ACC112 (cell line): ENCODE data around the gene SFXN5.

Experiments
- H2AFZ ChIP-seq: fragments of 200-600 bp; sonication (generic); one replicate; pipeline ENCODE4 v1.6.0; 2017; ENCODE audit warnings: antibody characterized with exemption, low read length; ENCODE audit not compliant: unreplicated experiment
- H3K27ac ChIP-seq: fragments of 200-600 bp; sonication (generic); 2 replicates; pipeline ENCODE4 v1.5.1; 2014; ENCODE audit warnings: low read depth, mild to moderate bottlenecking, antibody characterized with exemption, low read length, moderate library complexity
- H3K27me3 ChIP-seq: fragments of 200-600 bp; sonication (generic); 2 replicates; pipeline ENCODE4 v1.6.1; 2014; ENCODE audit warnings: mild to moderate bottlenecking, antibody characterized with exemption, low read length, moderate library complexity, mixed read lengths; ENCODE audit not compliant: insufficient read depth
- H3K36me3 ChIP-seq: fragments of 200-600 bp; sonication (generic); 2 replicates; pipeline ENCODE4 v1.6.1; 2016; ENCODE audit warnings: mild to moderate bottlenecking, antibody characterized with exemption, low read length, moderate library complexity, mixed read lengths; ENCODE audit not compliant: insufficient read depth
- H3K4me1 ChIP-seq: fragments of 200-600 bp; sonication (generic); one replicate; pipeline ENCODE4 v1.6.1; 2016; ENCODE audit warnings: low read length, mixed read lengths; ENCODE audit not compliant: insufficient read depth, unreplicated experiment, control insufficient read depth
- H3K4me3 ChIP-seq: fragments of 200-600 bp; sonication (generic); 2 replicates; pipeline ENCODE4 v1.5.1; 2014; ENCODE audit warnings: mild to moderate bottlenecking, low read depth, low read length
- H3K79me2 ChIP-seq: fragments of 200-600 bp; sonication (generic); one replicate; pipeline ENCODE4 v1.6.0; 2016; ENCODE audit warnings: low read length; ENCODE audit not compliant: control insufficient read depth, unreplicated experiment, insufficient read depth

Gene SFXN5

DNA sequence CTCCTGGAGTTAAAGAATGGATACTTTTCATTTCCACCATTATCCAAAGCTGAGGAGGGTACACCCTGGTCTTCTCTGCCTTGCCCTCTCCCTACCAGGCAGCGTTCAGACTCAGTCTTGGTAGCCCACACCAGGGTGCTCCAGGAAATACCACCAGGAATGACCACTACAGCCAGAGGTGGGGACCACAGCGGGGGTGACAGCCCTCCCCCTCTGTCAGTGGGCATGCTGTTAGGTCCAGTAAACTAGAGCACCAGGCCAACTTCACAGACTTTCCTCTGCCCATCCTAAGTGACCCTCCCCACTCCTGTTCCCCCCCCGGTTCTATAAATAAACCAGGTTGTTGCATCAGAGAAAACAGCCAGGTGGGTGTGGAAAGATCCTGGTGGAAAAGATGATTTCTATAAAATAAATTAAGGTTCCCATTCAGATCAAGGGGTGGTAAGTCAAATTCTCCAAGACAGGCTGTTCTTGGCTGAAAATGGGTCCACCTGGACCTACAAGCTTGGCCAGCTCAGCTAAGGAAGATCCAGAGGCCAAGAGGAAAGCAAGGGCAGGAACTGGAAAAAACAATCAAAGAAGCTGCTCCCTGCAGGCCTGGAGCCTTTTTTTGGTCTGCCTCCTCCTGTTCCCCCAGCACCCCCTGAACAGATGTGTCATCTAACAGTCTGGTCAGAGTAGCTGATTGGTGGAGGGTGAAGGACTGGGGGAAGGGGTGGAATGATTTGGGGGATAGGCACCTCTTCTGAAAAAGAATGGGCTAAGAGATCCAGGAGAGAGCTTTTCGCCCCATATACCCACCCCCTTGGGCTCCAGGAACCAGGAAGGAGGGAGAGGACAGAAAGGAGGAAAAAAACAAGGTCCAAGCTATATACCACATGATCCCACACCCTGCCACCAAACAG lies 38.9 kb upstream of the SFXN5 start:
- H2AFZ ChIP-seq = no peak overlapping the region
- peaks cover 50% of the 10 kb centered on the region for H3K4me1 ChIP-seq
- H3K79me2 ChIP-seq = peaks cover 72% of the 10 kb centered on the region
- H3K36me3 ChIP-seq = no peaks in the 10 kb centered on the region
- peak overlapping the region; percentile 96 for H3K4me3 ChIP-seq
- no peaks in the 10 kb centered on the region for H3K27me3 ChIP-seq
- peak overlapping the region; percentile 80 for H3K27ac ChIP-seq

DNA sequence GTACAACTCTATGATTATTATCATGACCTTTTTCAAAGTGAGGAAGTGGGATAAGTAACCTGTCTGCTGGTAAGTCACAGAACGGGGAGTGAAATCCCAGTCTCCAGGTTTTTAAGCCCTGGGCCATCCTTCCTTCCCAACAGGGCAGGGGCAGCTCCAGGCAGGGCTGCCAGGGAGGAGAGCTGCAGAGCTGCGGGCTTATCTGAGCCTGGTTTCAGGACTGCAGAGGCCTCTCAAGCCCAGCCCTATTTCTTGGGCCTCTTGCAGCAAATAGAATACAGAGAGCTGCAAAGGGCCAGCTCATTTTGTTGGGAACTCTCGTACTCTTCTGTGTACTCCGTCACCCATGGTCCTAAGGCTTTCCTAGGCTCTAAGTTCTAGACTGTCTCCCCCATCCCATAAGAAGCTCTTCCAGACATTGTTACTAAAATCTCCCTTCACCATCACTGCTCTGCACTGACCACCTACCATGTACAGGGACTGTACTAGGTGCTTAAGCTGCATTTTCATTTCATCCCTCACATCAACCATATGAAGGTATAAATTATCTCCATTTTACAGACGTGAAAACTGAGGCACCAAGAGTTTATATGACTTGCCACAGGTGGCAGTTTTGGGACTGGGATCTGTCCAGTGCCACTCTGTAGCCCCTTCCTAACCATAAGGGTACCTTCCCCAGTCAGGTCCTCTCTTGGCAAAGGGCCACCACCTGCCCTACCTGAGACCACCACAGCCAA lies 38.1 kb upstream of the SFXN5 start:
- Histone ChIP-seq H2AFZ (no peak overlapping the region), H3K79me2 (peaks cover 80% of the 10 kb centered on the region), H3K27me3 (no peaks in the 10 kb centered on the region), H3K4me3 (no peak overlapping the region), H3K36me3 (no peaks in the 10 kb centered on the region), H3K4me1 (peaks cover 45% of the 10 kb centered on the region), H3K27ac (no peak overlapping the region)

DNA sequence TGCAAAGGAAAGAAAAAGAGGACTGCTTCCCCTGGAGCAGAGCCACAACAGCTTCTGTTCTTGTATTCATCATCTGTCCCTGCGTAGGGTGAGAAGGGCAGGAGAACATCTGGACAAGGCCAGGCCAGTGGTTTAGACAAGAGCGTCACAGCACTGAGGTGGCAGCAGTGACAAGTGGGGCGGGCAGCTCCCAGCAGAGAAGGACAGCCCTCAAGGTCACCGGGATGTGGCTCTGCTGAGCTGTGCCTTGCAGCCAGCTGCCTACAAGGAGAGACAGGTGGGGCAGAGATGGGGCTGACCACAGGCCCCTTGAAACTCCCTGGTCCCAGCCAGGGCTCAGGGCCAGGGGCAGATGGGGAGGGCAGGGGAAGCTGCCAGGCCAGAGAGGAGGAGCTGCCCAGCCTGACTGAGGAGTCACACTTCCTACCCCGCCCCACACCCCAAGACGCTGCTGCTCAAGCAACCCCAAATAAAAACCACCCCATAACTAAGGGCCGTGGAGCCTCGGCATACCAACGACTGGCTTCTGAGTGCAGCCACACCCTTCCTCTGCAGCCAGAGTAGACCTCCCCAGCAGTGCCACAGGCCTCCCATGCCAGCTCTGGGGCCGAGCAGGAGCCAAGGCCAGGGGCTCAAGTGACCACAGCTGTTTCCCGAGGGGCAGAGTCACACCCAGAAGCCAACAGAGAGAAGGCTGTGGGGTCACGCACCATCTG lies 35.9 kb upstream of the SFXN5 start:
- peaks cover 52% of the 10 kb centered on the region for H3K4me1 ChIP-seq
- no peak overlapping the region for H3K27ac ChIP-seq

DNA sequence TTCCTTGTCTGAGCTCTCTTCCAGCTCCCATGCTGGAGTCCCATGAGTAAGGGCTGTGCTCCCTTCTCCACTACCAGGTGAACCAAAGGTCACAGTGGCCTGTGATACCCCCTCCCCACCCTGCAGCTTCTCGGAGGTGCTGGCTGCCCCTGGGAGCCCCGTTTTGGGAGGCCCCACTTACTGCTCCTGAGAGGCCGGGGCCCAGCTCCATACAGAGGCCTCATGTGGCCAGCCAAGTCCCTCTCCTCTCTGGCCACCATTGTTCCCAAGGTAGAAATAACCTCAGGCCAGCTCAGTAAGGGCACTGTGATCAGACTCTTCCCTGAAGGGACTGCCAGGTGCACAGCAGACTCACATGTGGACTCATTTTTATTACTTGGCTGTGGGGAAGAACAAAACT lies 35.3 kb upstream of the SFXN5 start:
- no peaks in the 10 kb centered on the region for H3K36me3 ChIP-seq
- no peak overlapping the region for H3K4me3 ChIP-seq
- H3K27ac ChIP-seq = no peak overlapping the region
- H3K27me3 ChIP-seq = no peaks in the 10 kb centered on the region
- peaks cover 52% of the 10 kb centered on the region for H3K4me1 ChIP-seq
- H3K79me2 ChIP-seq = peaks cover 98% of the 10 kb centered on the region
- H2AFZ ChIP-seq = no peak overlapping the region

More for the DNA sequence above, 35.9 kb upstream of the SFXN5 start:
- H3K27me3 ChIP-seq = no peaks in the 10 kb centered on the region
- peaks cover 98% of the 10 kb centered on the region for H3K79me2 ChIP-seq
- H2AFZ ChIP-seq = no peak overlapping the region
- H3K4me3 ChIP-seq = no peak overlapping the region
- H3K36me3 ChIP-seq = no peaks in the 10 kb centered on the region

DNA sequence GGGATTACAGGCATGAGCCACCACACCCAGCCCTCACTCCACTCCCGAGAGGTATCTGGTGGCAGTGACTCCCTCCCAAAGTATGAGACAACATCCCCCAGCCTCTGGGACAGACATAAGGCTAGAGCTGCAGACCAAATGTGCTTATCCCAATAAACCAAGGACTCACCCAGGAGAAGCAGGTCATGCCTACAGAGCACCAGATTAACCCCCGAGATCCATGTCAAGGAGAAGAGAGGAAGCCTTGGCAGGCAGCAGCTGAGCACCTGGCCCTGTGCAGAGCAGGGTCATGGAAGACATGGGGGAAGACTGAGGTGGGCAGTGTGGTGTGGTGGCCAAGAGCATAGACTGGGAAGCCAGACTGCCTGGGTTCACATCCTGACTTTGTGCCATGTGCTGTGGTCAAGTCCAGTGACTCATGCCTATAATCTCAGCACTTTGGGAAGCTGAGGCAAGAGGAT lies 34.0 kb upstream of the SFXN5 start:
- H3K4me1 ChIP-seq = peaks cover 47% of the 10 kb centered on the region
- peaks cover 98% of the 10 kb centered on the region for H3K79me2 ChIP-seq
- no peaks in the 10 kb centered on the region for H3K36me3 ChIP-seq
- H3K27me3 ChIP-seq = no peaks in the 10 kb centered on the region
- no peak overlapping the region for H3K4me3 ChIP-seq
- H3K27ac ChIP-seq = no peak overlapping the region
- H2AFZ ChIP-seq = no peak overlapping the region

GRCh38 chr2:73104933-73105332 lies 33.4 kb upstream of the SFXN5 start:
- H3K27ac ChIP-seq = no peak overlapping the region
- peaks cover 96% of the 10 kb centered on the region for H3K79me2 ChIP-seq
- no peak overlapping the region for H3K4me3 ChIP-seq
- H3K27me3 ChIP-seq = no peaks in the 10 kb centered on the region
- H3K4me1 ChIP-seq = peaks cover 41% of the 10 kb centered on the region
- no peak overlapping the region for H2AFZ ChIP-seq
- H3K36me3 ChIP-seq = no peaks in the 10 kb centered on the region

- no peaks in the 10 kb centered on the region for H3K36me3 ChIP-seq
- H3K4me3 ChIP-seq = no peak overlapping the region
- no peaks in the 10 kb centered on the region for H3K27me3 ChIP-seq
- H3K79me2 ChIP-seq = peaks cover 92% of the 10 kb centered on the region
- H3K4me1 ChIP-seq = peaks cover 39% of the 10 kb centered on the region
- no peak overlapping the region for H2AFZ ChIP-seq
- no peak overlapping the region for H3K27ac ChIP-seq
These were observed 31.6 kb upstream of the SFXN5 start for GRCh38 chr2:73103018-73103542.

DNA sequence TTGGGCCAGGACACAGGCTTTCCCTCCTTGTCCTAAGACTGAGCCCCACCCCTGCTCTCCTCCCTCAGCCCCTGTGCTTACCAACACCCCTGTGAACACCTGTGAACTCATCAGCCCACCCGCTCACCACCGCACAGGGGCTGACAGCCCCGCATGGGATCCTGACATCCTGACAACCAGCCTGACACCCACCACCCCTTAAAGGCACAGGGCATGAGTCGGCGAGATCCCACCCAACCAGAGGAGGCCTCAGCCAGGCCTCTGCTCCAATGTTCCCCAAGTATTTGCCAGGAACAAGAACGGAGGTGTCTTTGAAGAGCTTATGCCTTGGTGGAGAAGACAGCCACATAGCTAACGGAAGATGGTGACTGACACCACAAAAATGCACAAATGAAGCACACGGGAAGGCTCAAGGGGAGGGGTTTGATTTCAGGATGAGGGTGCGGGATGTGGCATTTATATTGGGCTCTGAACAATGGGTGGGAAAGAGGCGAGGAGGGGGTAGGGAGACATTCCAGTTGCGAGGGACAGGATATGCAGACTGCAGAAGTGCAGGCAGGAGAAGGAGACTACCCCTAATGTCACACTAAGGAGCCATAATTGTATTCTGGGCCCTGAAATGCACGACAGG lies 30.2 kb upstream of the SFXN5 start:
- Histone ChIP-seq H3K27ac (no peak overlapping the region), H2AFZ (no peak overlapping the region), H3K27me3 (no peaks in the 10 kb centered on the region), H3K4me1 (peaks cover 25% of the 10 kb centered on the region), H3K79me2 (peaks cover 91% of the 10 kb centered on the region), H3K36me3 (no peaks in the 10 kb centered on the region), H3K4me3 (no peak overlapping the region)

- Histone ChIP-seq H3K4me1 (peaks cover 17% of the 10 kb centered on the region), H2AFZ (no peak overlapping the region), H3K36me3 (no peaks in the 10 kb centered on the region), H3K4me3 (no peak overlapping the region), H3K79me2 (peaks cover 91% of the 10 kb centered on the region), H3K27ac (no peak overlapping the region), H3K27me3 (no peaks in the 10 kb centered on the region)
These were observed 29.4 kb upstream of the SFXN5 start for GRCh38 chr2:73100956-73101355.

- Histone ChIP-seq H3K27me3 (no peaks in the 10 kb centered on the region), H2AFZ (no peak overlapping the region), H3K4me3 (no peak overlapping the region), H3K36me3 (no peaks in the 10 kb centered on the region), H3K27ac (no peak overlapping the region), H3K79me2 (peaks cover 91% of the 10 kb centered on the region), H3K4me1 (peaks cover 11% of the 10 kb centered on the region)
These were observed 28.0 kb upstream of the SFXN5 start for GRCh38 chr2:73099486-73099885.
